GM08714 (cell line): ENCODE measurements around the gene AIDA.
A peak's percentile ranks its signal among the peaks of the same experiment; 100 is the strongest.

ENCODE experiments used
- H3K4me3 ChIP-seq: fragments of 200-500 bp; sonication (Bioruptor generic); 2 replicates; pipeline ENCODE4 v1.5.1; 2014; ENCODE audit warnings: mild to moderate bottlenecking, low read length, inconsistent platforms
- ZNF274 ChIP-seq: IDR thresholded peaks from 2 replicates; pipeline ENCODE4 v1.6.1; 2012; ENCODE audit warnings: mild to moderate bottlenecking, low read depth, low read length

Gene AIDA

DNA sequence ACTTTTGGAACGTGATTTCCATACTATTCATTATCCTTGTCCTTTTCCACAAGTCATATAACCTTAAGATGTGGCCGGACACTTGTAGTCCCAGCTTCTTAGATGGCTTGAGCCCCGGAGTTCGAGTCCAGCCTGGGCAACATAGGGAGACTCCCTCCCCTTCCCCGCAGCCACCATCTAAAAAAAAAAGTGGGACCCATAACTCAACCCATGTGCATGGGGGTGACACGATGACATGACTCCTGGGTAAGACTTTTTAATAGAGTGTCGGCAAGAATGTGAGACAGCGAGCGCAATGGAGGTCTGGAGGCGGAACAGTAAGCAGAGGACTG, 68.7 kb downstream of the AIDA start:
- H3K4me3 ChIP-seq, result peak overlapping the region; percentile 85
- no peak for TF ChIP-seq ZNF274

DNA sequence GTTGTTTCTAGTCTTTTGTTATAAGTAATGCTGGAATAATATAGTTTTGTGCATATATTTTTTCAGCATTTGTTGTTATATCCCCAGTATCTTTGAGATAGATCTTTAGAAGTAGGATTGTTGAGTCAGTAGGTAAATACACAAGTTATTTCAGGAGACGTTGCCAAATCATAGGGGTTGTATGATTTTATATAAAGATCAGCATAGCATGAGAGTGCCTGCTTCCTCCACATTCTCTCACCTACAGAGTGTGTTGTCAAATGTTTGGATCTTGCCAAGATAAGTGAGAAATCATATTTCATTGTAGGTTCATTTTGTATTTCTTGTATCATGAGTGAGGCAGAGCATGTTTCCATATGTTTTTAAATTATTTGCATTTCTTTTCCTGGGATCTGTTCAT, 69.8 kb downstream of the AIDA start:
- H3K4me3 ChIP-seq, result no peak overlapping the region
- no peak for TF ChIP-seq ZNF274

- TF ChIP-seq ZNF274, result no peak
- no peak overlapping the region for H3K4me3 ChIP-seq
These were observed 70.9 kb downstream of the AIDA start for GRCh38 chr1:222641269-222641948.

- no peak for TF ChIP-seq ZNF274
- H3K4me3 ChIP-seq, result no peak overlapping the region
These were observed 77.9 kb downstream of the AIDA start for GRCh38 chr1:222634180-222635013.

DNA sequence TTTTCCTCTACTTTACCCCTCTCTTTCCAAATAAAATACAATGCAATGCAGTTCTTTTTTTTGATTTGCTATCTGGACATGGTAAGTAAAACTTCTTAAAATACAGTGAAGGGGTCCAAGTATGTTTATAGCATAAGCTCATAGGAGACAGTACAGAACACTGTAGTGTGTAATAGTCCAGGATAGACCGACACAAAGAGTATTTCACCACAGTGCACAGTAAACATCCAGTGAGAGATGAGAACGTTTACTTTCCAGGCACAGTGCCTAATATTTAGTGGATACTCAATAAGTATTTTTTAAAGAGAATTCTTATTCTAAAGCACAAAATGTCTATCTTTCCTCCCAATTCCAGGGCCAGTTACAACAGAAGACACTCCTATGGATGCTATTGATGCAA, 79.5 kb downstream of the AIDA start:
- TF ChIP-seq ZNF274, result no peak
- H3K4me3 ChIP-seq, result no peak overlapping the region

DNA sequence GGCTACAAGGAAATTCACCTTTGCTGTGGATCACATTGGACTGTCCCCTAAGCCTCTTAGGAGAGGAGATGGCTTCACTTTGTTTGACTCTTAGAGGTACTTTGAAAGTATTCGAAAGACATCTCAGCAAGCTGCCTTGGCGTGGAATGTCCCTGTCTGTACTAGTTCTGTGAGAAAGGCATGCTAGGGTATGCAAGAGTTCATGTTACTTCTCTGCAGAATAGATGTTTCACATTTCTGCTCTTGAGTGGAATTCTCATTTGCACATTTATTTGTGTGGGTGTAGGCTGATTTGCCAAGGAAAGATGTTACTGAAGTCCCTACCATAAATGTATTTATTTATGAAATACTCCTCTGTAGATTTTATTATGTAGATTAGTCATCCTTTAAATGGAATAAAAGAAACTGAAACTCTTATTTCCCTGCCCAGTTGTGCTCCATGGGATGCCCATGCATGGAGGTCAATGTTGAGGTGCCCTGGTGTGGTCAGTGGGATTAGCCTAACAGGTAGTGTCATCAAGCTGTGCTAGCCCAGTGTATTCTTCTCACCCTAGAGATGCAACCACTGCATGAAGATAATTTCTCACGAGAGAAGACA, 80.6 kb downstream of the AIDA start:
- TF ChIP-seq ZNF274, result no peak

GRCh38 chr1:222629921-222630535, 82.3 kb downstream of the AIDA start:
- no peak overlapping the region for H3K4me3 ChIP-seq
- no peak for TF ChIP-seq ZNF274

More for the DNA sequence above, 80.6 kb downstream of the AIDA start:
- H3K4me3 ChIP-seq, result no peak overlapping the region

DNA sequence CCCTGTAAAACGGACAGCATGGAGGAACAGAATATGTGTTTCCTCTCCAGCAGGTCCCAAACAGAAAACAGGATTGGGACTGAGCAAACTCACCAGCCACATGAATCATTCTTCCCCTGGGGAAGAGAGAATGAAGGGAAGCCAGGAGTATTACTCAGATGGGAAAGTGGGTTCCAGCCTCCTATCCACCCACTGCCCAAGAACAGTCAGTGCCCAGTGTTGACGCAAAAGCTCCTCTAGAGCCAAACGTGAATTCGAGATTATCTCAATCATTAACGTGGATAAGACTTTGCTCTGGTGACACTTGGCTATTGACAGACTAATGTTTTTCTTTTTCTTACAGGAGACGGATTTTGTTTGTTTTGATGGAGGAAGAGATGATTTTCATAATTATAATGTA, 85.1 kb downstream of the AIDA start:
- H3K4me3 ChIP-seq, result no peak overlapping the region
- TF ChIP-seq ZNF274, result no peak

DNA sequence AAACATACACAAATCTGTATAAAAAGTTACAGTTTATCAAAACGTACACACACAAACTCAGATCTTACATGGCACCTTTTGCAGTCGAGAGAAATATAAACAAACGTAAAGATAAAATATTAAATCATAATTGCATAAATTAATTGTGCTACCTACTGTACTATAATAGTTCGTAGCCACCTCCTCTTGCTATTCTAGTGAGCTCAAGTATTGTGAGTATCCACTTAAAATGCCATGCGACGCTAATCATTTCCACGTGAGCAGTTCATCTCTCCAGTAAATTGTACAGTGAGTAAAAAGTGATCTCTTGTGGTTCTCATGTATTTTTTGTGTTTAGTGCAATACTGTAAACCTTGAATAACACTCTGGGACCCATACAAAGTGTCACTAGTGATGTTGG, 88.1 kb downstream of the AIDA start:
- TF ChIP-seq ZNF274, result no peak
- no peak overlapping the region for H3K4me3 ChIP-seq

- no peak overlapping the region for H3K4me3 ChIP-seq
- no peak for TF ChIP-seq ZNF274
These were observed 88.8 kb downstream of the AIDA start for GRCh38 chr1:222623458-222623857.

GRCh38 chr1:222622765-222623164, 89.5 kb downstream of the AIDA start:
- no peak overlapping the region for H3K4me3 ChIP-seq
- TF ChIP-seq ZNF274, result no peak

- TF ChIP-seq ZNF274, result no peak
These were observed 91.7 kb downstream of the AIDA start for GRCh38 chr1:222620566-222620965.

DNA sequence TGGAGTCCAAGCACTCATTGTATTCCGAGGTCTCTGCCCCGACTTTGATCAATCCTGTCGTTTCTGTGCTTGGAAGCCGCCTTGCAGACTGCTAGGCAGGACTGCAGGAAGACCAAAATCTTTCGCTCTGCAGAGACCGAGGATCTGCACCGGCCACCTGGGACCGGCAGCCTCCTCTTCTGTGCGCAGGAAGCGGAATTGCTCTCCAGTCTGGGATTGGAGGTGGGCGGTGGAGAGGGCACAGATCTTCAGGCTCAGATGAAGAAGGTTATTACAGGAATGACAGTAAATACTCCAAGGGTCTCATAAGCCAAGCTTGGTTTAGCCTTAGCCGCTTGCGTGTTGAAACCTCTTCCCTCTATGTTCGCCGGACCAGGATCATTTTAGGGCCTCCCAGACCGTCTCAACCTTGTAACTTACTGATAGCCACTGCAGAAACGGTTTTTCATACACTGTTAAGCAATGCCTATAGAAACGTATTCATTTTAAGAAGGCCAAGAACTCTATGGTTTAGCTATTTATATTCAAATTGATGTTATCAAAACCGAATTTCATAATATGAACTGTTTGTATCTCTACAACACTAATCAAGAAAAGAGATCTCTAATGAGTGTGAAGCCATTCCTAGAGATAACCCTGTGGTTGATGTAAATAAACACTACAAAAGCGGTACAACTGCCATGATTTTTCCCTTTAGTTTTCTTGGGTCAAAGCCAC, 93.3 kb downstream of the AIDA start:
- no peak for TF ChIP-seq ZNF274
- H3K4me3 ChIP-seq, result peak overlapping the region; percentile 72

More at GRCh38 chr1:222620566-222620965, 91.7 kb downstream of the AIDA start:
- H3K4me3 ChIP-seq, result no peak overlapping the region
